HCT116 (cell line): Measurements from ENCODE around the gene RNU11. TPM values are rescaled to one million over a fixed set of nuclear protein-coding genes. Genes with fewer than 3 reads are reported as not detected.
A peak's percentile ranks its signal among the peaks of the same experiment; 100 is the strongest.

Experiments
- ATAC-seq: fragments of 200-7000 bp; cut with Tn5 transposase; 2 replicates; pipeline ENCODE4 v1.9.1; 2020; ENCODE audit warnings: mild to moderate bottlenecking, moderate library complexity
- BruUV-seq: library from RNA; stranded (reverse); fragments of 400-500 nt; replicated peaks from 2 replicates; lab custom pipeline; 2021; lab: Mats Ljungman, UMichigan
- CTCF ChIA-PET: fragments of 300-600 bp; sonication (Branson Sonifier 250); formaldehyde crosslinking; loops from one replicate; lab custom pipeline; 2021; ENCODE audit warnings: antibody characterized with exemption; lab: Charles Lee
- POLR2A ChIA-PET: fragments of 300-600, 350-600 bp; sonication (Branson Sonifier 250); formaldehyde crosslinking; loops from one replicate; lab custom pipeline; 2021; ENCODE audit warnings: antibody characterized with exemption; lab: Charles Lee
- RAD21 ChIA-PET, 2 experiments: fragments of 300-600 bp; sonication (Branson Sonifier 250); formaldehyde crosslinking; loops; one replicate each; lab custom pipeline; 2023; ENCODE audit warnings: low total read pairs in 2 of 2; ENCODE audit not compliant: uncharacterized antibody in 2 of 2, unreplicated experiment in 2 of 2, low non-redundant PET in 1 of 2; lab: Charles Lee
- DNase-seq: peaks from one replicate; pipeline ENCODE4 v3.0.0-alpha.2; 2010; ENCODE audit warnings: low read depth, low spot score
- H2AFZ ChIP-seq: fragments of 200-600 bp; shearing (Covaris generic), sonication (generic); 2 replicates; pipeline ENCODE4 v1.6.1; 2017; ENCODE audit warnings: low read depth, mixed run types, mixed read lengths, antibody characterized with exemption, low read length; ENCODE audit not compliant: poor library complexity, severe bottlenecking
- H3K27ac ChIP-seq: 2 replicates; pipeline ENCODE4 v1.5.1; 2012; ENCODE audit warnings: low read depth, low read length
- H3K27me3 ChIP-seq: fragments of 200-600 bp; sonication (generic); 2 replicates; pipeline ENCODE4 v1.6.1; 2016; ENCODE audit warnings: mixed run types, low read length, mixed read lengths; ENCODE audit not compliant: insufficient read depth
- H3K36me3 ChIP-seq, 2 experiments: fragments of 200-500 bp in 1 of 2; fragments of 200-600 bp in 1 of 2; sonication (Bioruptor generic) in 1 of 2; sonication (generic) in 1 of 2; 2 replicates each; pipeline versions ENCODE4 v1.5.1 to v1.6.1; 2014 to 2016; ENCODE audit warnings: low read length in 2 of 2, inconsistent platforms in 1 of 2, mixed read lengths in 1 of 2, mixed run types in 1 of 2; ENCODE audit not compliant: insufficient read depth in 2 of 2, control insufficient read depth in 1 of 2
- H3K4me1 ChIP-seq, 2 experiments: fragments of 200-600 bp in 1 of 2; sonication (generic) in 1 of 2; 2 replicates each; pipeline versions ENCODE4 v1.5.1 to v1.6.1; 2012 to 2017; ENCODE audit warnings: low read length in 2 of 2, inconsistent platforms in 1 of 2, mild to moderate bottlenecking in 1 of 2, mixed read lengths in 1 of 2, mixed run types in 1 of 2, moderate library complexity in 1 of 2; ENCODE audit not compliant: insufficient read depth in 2 of 2, control insufficient read depth in 1 of 2
- H3K4me2 ChIP-seq: fragments of 200-600 bp; sonication (generic); 2 replicates; pipeline ENCODE4 v1.6.1; 2017; ENCODE audit warnings: mixed run types, low read length, mixed read lengths
- H3K4me3 ChIP-seq, 2 experiments: fragments of 200-600 bp in 1 of 2; sonication (generic) in 1 of 2; replicated peaks in 1 of 2; 2 replicates each; pipeline ENCODE4 v1.5.1; 2011 to 2016; ENCODE audit warnings: low read length in 2 of 2, control low read depth in 1 of 2, low read depth in 1 of 2, mild to moderate bottlenecking in 1 of 2, mixed read lengths in 1 of 2, mixed run types in 1 of 2
- H3K79me2 ChIP-seq: fragments of 200-600 bp; sonication (generic); 2 replicates; pipeline ENCODE4 v1.6.1; 2017; ENCODE audit warnings: mild to moderate bottlenecking, mixed run types, low read length, moderate library complexity, mixed read lengths; ENCODE audit not compliant: insufficient read depth
- H3K9ac ChIP-seq: fragments of 200-600 bp; sonication (generic); 2 replicates; pipeline ENCODE4 v1.6.1; 2016; ENCODE audit warnings: low read length, mixed read lengths
- H3K9me2 ChIP-seq: fragments of 200-600 bp; sonication (generic), shearing (Covaris generic); 2 replicates; pipeline ENCODE4 v1.6.1; 2017; ENCODE audit warnings: mixed run types, mild to moderate bottlenecking, moderate library complexity; ENCODE audit not compliant: insufficient read depth
- H3K9me3 ChIP-seq, 2 experiments: fragments of 200-500 bp in 1 of 2; fragments of 200-600 bp in 1 of 2; sonication (Bioruptor generic) in 1 of 2; sonication (generic) in 1 of 2; 2 replicates each; pipeline ENCODE4 v1.6.1; 2014 to 2017; ENCODE audit warnings: low read length in 2 of 2, mixed read lengths in 2 of 2, inconsistent platforms in 1 of 2, low read depth in 1 of 2, mild to moderate bottlenecking in 1 of 2, mixed run types in 1 of 2, moderate library complexity in 1 of 2; ENCODE audit not compliant: control insufficient read depth in 1 of 2, insufficient read depth in 1 of 2
- H4K20me1 ChIP-seq: fragments of 200-600 bp; sonication (generic), shearing (Covaris generic); 2 replicates; pipeline ENCODE4 v1.6.1; 2017; ENCODE audit warnings: mixed run types, mild to moderate bottlenecking, moderate library complexity; ENCODE audit not compliant: insufficient read depth
- EZH2phosphoT487 ChIP-seq: fragments of 200-600 bp; IDR thresholded peaks from 2 replicates; pipeline ENCODE4 v1.6.1; 2018; ENCODE audit warnings: antibody characterized with exemption, borderline replicate concordance
- TCF7L2 ChIP-seq: IDR thresholded peaks from 2 replicates; pipeline ENCODE4 v1.7.0; 2011; ENCODE audit warnings: borderline replicate concordance, inconsistent platforms; ENCODE audit not compliant: insufficient read depth, insufficient read length; ENCODE audit errors: extremely low read depth
- ZFX ChIP-seq: fragments of 450-650 bp; IDR thresholded peaks from 2 replicates; pipeline ENCODE4 v1.6.1; 2017
- intact Hi-C: fragments of 100-400 bp; cut with micrococcal nuclease; formaldehyde crosslinking; loops from 2 replicates; pipeline ENCODE4 v1.10.0; 2022
- total RNA-seq: library from RNA; stranded (reverse); gene quantifications from one replicate; pipeline ENCODE4 v1.2.1, GENCODE V29; 2021; ENCODE audit not compliant: unreplicated experiment
- TF ChIP-seq, protein P1 (sequence below), 3 experiments: fragments of 200-600 bp in 1 of 3; sonication (generic) in 1 of 3; IDR thresholded peaks in 2 of 3; conservative IDR thresholded peaks in 1 of 3; 2 replicates each; pipeline ENCODE4 v1.5.1; 2012 to 2017; ENCODE audit warnings: low read depth in 2 of 3, low read length in 2 of 3, antibody characterized with exemption in 1 of 3, borderline replicate concordance in 1 of 3, control low read depth in 1 of 3, mild to moderate bottlenecking in 1 of 3, mixed read lengths in 1 of 3, mixed run types in 1 of 3, moderate library complexity in 1 of 3; ENCODE audit not compliant: insufficient read depth in 1 of 3

The RNU11 gene
- total RNA-seq, 1 experiment from 2014 or later: not detected

DNA sequence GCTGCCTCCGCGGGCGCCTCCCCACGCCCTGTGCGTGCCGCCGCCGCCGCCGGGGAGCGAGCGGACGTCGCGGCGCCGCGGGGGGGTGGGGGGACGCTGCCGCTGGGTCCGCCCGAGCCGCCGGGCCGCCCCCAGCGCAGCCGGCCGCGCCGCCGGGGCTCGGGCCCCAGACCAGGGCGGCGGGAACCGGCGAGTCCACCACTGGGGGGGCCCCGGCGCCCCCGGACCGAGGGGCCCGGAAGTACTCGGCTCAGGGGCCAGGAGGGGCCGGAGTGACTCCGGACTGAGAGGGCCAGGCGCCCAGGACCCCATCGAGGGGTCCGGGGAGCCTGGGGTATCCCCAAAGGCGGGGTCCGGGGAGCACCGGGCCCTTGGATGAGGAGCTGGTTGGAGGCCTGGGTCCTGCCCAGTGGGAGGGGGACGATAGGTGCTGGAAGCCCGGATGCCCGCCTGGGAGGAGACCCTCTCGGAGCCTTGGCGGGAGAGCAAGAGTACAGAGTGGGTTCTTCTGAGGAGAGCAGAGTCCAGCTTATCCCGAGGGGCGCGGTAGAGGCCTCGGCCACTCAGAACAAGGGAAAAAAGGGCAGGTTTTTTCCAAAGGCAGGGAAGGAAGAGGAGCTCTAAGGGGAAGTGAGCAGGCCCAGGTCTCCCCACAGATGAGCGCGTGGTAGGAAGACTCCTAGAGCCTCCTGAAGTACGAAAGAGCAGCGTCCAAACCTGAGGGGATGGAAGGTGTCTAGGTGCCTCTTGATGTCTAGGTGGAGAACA is 20.7 kb downstream of the RNU11 start:
- Histone ChIP-seq H3K9me3 (no peaks in the 10 kb centered on the region), H3K9ac (peak overlapping the region; percentile 95), H3K4me3 (peak overlapping the region; percentile 79 to 91), H3K4me2 (peak overlapping the region; percentile 77), H3K27me3 (no peaks in the 10 kb centered on the region), H3K79me2 (peaks cover 26% of the 10 kb centered on the region), H4K20me1 (no peaks in the 10 kb centered on the region), H2AFZ (no peak overlapping the region), H3K9me2 (no peaks in the 10 kb centered on the region), H3K36me3 (no peaks in the 10 kb centered on the region), H3K27ac (peak overlapping the region; percentile 100), H3K4me1 (peaks cover 10 to 16% of the 10 kb centered on the region in 2 experiments)
- ChIA-PET RAD21 (interaction anchor here in 1 of 2 experiments (0.5 kb wide), 1 partner anchor 204 kb away, joined by 7 read pairs; no protein-coding TSS in a partner anchor), POLR2A (interaction anchor here (1.1 to 5.5 kb wide), 4 partner anchors 20 to 88 kb away, joined by 4 to 53 read pairs (median 10); partner anchors contain the start of genes RNU11, TAF12 and YTHDF2), CTCF (interaction anchor here (0.7 to 1.6 kb wide), 3 partner anchors 67 to 208 kb away, joined by 3 to 6 read pairs (median 4); partner anchors contain the start of gene YTHDF2)
- intact Hi-C loops: loop anchor here (2.0 kb wide), 1 partner anchor 20 kb away; the partner anchor contains the start of gene RNU11
- no peak for TF ChIP-seq TCF7L2
- no peak for TF ChIP-seq EZH2phosphoT487
- TF ChIP-seq ZFX: peak; percentile 66; the same call in 1 of the 2 replicates
- TF ChIP-seq, protein P1, sequence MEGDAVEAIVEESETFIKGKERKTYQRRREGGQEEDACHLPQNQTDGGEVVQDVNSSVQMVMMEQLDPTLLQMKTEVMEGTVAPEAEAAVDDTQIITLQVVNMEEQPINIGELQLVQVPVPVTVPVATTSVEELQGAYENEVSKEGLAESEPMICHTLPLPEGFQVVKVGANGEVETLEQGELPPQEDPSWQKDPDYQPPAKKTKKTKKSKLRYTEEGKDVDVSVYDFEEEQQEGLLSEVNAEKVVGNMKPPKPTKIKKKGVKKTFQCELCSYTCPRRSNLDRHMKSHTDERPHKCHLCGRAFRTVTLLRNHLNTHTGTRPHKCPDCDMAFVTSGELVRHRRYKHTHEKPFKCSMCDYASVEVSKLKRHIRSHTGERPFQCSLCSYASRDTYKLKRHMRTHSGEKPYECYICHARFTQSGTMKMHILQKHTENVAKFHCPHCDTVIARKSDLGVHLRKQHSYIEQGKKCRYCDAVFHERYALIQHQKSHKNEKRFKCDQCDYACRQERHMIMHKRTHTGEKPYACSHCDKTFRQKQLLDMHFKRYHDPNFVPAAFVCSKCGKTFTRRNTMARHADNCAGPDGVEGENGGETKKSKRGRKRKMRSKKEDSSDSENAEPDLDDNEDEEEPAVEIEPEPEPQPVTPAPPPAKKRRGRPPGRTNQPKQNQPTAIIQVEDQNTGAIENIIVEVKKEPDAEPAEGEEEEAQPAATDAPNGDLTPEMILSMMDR (IDR thresholded peaks at IDR 0.05 in 2 of 3, conservative IDR thresholded peaks at IDR 0.05 in 1 of 3; ENCODE audit: borderline replicate concordance in 1 of 3, insufficient read depth in 1 of 3, low read depth in 2 of 3, low read length in 2 of 3): no peak
- DNase-seq (peak; percentile 4), ATAC-seq (peak; percentile 86)
- BruUV-seq: TSS peak; percentile 83
